ENCODE results near the gene RUBCNL. TPM values are rescaled to one million over a fixed set of nuclear protein-coding genes. Genes with fewer than 3 reads are reported as not detected.

Gene RUBCNL
- total and polyA plus RNA-seq, 9 of the 15 experiments (the other 6 are each of a cell fraction or from before 2014, with no cell fraction given), result 0.04 to 0.35 (median 0.12) TPM; not detected in 3

GRCh38 chr13:46355088-46355468 is 32.0 kb downstream of the RUBCNL start:
- POLR2A ChIA-PET, result interaction anchor here (0.6 kb wide), 1 partner anchor 43 kb away, joined by 3 read pairs; no protein-coding TSS in a partner anchor
- H3K4me2 ChIP-seq (ENCODE audit: insufficient read depth, low read length), result no peak overlapping the region
- no peak overlapping the region for H3K9ac ChIP-seq (ENCODE audit: insufficient read depth in 1 of 2, low read depth in 2 of 2, low read length in 2 of 2)
- no peaks in the 10 kb centered on the region for H3K4me1 ChIP-seq (replicated peaks in 1 of 2; ENCODE audit: control insufficient read depth in 2 of 2, insufficient read depth in 2 of 2, low read length in 2 of 2)
- H3K9me1 ChIP-seq (ENCODE audit: control insufficient read depth, insufficient read depth, low read length), result no peaks in the 10 kb centered on the region
- intact Hi-C loops (cut with micrococcal nuclease) (no loop called here), in situ Hi-C loops (cut with MboI) (no loop called here)
- H3K4me3 ChIP-seq, result no peak overlapping the region
- no peak overlapping the region for H2AFZ ChIP-seq (ENCODE audit: low read depth, low read length)
- no peaks in the 10 kb centered on the region for H3K9me3 ChIP-seq (replicated peaks; ENCODE audit: control insufficient read depth, insufficient read depth, low read depth, low read length)
- H3K27me3 ChIP-seq (ENCODE audit: control insufficient read depth in 2 of 2, insufficient read depth in 2 of 2, low read length in 2 of 2), result peaks cover 0 to 16% of the 10 kb centered on the region in 2 experiments; a peak in 2 of 5 replicates
- no peaks in the 10 kb centered on the region for H3K79me2 ChIP-seq (ENCODE audit: control insufficient read depth, insufficient read depth, low read length)
- no peaks in the 10 kb centered on the region for H3K36me3 ChIP-seq (ENCODE audit: control insufficient read depth, insufficient read depth, low read length)
- CTCF ChIA-PET (ENCODE audit: low intra/inter-chr PET ratio), result interaction anchor here (0.7 kb wide), 1 partner anchor 177 kb away, joined by 3 read pairs; no protein-coding TSS in a partner anchor
- no TSS peak for BruUV-seq (replicated peaks)
- FAIRE-seq (no peak), DNase-seq (ENCODE audit: extremely low read depth in 1 of 4, low spot score in 3 of 4) (no peak), ATAC-seq (no peak)
- WGBS (ENCODE audit: insufficient coverage, low coverage, missing lambda C conversion rate), result 12% methylated on average over 3 of the region's 5 CpGs
- H4K20me1 ChIP-seq (replicated peaks; ENCODE audit: control insufficient read depth, insufficient read depth, low read length), result no peaks in the 10 kb centered on the region
- TF ChIP-seq PHF21A (IDR thresholded peaks at IDR 0.05; ENCODE audit: borderline replicate concordance, low read depth) (no peak), FOSL1 (tag; conservative IDR thresholded peaks at IDR 0.05) (peak; percentile 62)
- no peak overlapping the region for H3K27ac ChIP-seq (ENCODE audit: extremely low read depth, low read depth, low read length)

GRCh38 chr13:46354156-46355087 is 32.6 kb downstream of the RUBCNL start:
- POLR2A ChIA-PET, result no interaction called here
- BruUV-seq (replicated peaks), result no TSS peak
- 5% methylated on average over 9 of the region's 9 CpGs for WGBS (ENCODE audit: insufficient coverage, low coverage, missing lambda C conversion rate)
- TF ChIP-seq, protein P1, sequence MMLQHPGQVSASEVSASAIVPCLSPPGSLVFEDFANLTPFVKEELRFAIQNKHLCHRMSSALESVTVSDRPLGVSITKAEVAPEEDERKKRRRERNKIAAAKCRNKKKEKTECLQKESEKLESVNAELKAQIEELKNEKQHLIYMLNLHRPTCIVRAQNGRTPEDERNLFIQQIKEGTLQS (IDR thresholded peaks at IDR 0.05), result peak; percentile 72
- TF ChIP-seq, protein P1 (CRISPR knock-in tag; conservative IDR thresholded peaks at IDR 0.05), result no peak
- TF ChIP-seq TRIM24 (IDR thresholded peaks at IDR 0.05) (peak in 1 of 2 experiments; percentile 79; a peak in 2 of 4 replicates), CBFB (CRISPR knock-in tag; IDR thresholded peaks at IDR 0.05) (no peak), ZKSCAN3 (CRISPR knock-in tag; IDR thresholded peaks at IDR 0.05) (no peak), RBM25 (IDR thresholded peaks at IDR 0.05; ENCODE audit: low read depth, low read length, severe bottlenecking) (peak; percentile 53), DPF2 (IDR thresholded peaks at IDR 0.05) (0 out of 2 replicates have a peak, but pooled peaks have one; percentile 25), JUND (IDR thresholded peaks at IDR 0.05; ENCODE audit: borderline replicate concordance, low read depth, low read length) (peak; percentile 68), JUND (tag; IDR thresholded peaks at IDR 0.05; ENCODE audit: borderline replicate concordance, low read depth, low read length) (peak; percentile 52; the same call in 1 of the 3 replicates), JUN (IDR thresholded peaks at IDR 0.05; ENCODE audit: borderline replicate concordance, low read depth, low read length) (peak; percentile 57; the same call in 1 of the 2 replicates), JUN (CRISPR knock-in tag; IDR thresholded peaks at IDR 0.05; ENCODE audit: borderline replicate concordance) (no peak), ZC3H11A (IDR thresholded peaks at IDR 0.05; ENCODE audit: low read depth, low read length) (no peak), SMARCA4 (IDR thresholded peaks at IDR 0.05) (peak; percentile 41; the same call in 1 of the 2 replicates), PYGO2 (tag; IDR thresholded peaks at IDR 0.05) (no peak)

More at GRCh38 chr13:46354156-46355087, 32.6 kb downstream of the RUBCNL start:
- CTCF ChIA-PET (ENCODE audit: low intra/inter-chr PET ratio), result no interaction called here
- Histone ChIP-seq H3K79me2 (ENCODE audit: control insufficient read depth, insufficient read depth, low read length) (no peaks in the 10 kb centered on the region), H3K4me2 (ENCODE audit: insufficient read depth, low read length) (no peak overlapping the region), H3K4me1 (replicated peaks in 1 of 2; ENCODE audit: control insufficient read depth in 2 of 2, insufficient read depth in 2 of 2, low read length in 2 of 2) (no peaks in the 10 kb centered on the region), H3K9me1 (ENCODE audit: control insufficient read depth, insufficient read depth, low read length) (no peaks in the 10 kb centered on the region), H3K4me3 (no peak overlapping the region), H2AFZ (ENCODE audit: low read depth, low read length) (no peak overlapping the region), H3K27ac (ENCODE audit: extremely low read depth, low read depth, low read length) (no peak overlapping the region), H4K20me1 (replicated peaks; ENCODE audit: control insufficient read depth, insufficient read depth, low read length) (no peaks in the 10 kb centered on the region), H3K9ac (ENCODE audit: insufficient read depth in 1 of 2, low read depth in 2 of 2, low read length in 2 of 2) (no peak overlapping the region), H3K9me3 (replicated peaks; ENCODE audit: control insufficient read depth, insufficient read depth, low read depth, low read length) (no peaks in the 10 kb centered on the region), H3K36me3 (ENCODE audit: control insufficient read depth, insufficient read depth, low read length) (no peaks in the 10 kb centered on the region), H3K27me3 (ENCODE audit: control insufficient read depth in 2 of 2, insufficient read depth in 2 of 2, low read length in 2 of 2) (peaks cover 0 to 21% of the 10 kb centered on the region in 2 experiments; a peak in 2 of 5 replicates)
- intact Hi-C loops (cut with micrococcal nuclease) (no loop called here), in situ Hi-C loops (cut with MboI) (no loop called here)
- FAIRE-seq (no peak), ATAC-seq (no peak), DNase-seq (ENCODE audit: extremely low read depth in 1 of 4, low spot score in 3 of 4) (peak in 1 of 4 experiments; percentile 8)

Measured in K562 (cell line).